SKM-1 treated with dmso at 0.1 percent for 144 hours (cell line): ENCODE results near the gene SRPRB.

Source experiments
- DNase-seq: peaks from one replicate; lab custom pipeline; 2025; ENCODE audit not compliant: unreplicated experiment; lab: John Stamatoyannopoulos, UW

SRPRB gene

GRCh38 chr3:133840055-133840737 lies 34.6 kb downstream of the SRPRB start:
- no peak for DNase-seq

DNA sequence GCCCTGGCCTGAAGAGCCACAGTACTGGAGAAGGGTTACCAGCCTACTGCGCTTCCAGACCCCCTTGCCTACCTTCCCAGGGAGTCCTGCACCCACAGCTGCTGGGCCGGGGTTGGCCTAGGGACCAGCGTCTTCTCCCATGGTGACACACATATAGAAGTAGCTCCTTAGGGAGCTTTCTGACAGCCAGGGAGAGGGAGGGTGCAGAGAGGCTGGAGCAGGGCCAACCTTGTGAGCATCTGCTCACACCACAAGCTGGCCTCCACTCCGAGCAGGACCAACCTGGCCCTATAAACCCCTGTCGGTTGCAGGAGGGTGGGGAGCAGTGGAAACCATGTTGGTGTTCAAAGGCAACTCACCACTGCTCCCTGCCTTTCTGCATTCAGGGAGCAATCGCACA lies 35.2 kb downstream of the SRPRB start:
- DNase-seq = no peak

DNA sequence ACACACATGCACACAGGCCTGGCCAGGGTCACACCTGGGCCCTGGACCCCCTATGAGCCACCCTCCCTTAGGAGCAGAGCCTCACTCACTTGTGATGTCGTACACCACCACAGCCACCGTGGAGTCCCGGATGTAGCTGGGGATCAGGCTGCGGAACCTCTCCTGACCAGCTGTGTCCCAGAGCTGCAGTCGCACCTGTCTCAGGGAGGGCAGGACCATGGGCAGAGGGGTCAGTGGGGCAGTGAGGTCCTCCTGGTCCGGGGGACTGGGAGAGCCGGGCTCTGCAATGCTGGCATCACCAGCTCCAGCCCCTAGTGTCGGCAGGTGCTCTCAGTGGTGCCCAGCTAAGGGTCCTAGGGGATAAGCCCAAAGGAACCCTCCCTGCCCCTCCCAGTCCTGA lies 35.6 kb downstream of the SRPRB start:
- no peak for DNase-seq

DNA sequence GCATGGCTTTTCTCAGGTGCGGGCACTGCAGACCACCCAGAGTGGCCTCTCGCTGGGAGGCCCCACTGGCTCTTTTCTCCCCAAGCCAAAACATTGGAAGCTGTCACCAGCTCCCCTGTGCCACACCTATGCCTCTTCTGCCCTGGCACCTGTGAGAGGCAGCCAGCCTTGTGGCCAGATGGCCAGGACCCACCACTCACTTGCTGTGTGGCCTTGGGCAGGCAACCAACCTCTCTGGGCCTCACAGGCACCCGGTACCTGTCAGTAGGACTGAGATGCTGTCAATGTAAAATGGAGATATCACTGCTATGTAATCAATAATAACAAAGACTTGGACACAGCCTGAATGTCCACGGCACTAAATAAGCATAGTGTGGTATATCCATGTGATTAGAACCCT lies 36.5 kb downstream of the SRPRB start:
- DNase-seq = no peak

DNA sequence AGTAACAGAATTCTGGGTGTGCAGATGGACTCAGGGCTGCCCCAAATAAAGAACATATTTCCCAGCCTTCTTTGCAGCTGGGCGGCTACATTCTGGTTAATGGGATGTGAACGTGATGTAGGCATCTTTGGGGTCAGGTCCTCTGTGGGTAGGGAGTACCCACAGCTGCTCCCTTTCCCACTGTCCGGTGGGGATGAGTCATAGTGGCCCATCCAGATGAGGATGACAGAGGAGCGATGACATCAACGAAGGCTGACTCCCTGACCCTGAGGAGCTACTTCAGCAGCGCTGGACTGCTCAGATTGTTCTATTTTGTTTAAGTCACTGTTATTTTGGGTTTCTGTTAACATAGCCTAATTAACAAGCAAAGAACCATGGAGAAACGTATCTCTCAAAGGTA lies 38.0 kb downstream of the SRPRB start:
- no peak for DNase-seq

DNA sequence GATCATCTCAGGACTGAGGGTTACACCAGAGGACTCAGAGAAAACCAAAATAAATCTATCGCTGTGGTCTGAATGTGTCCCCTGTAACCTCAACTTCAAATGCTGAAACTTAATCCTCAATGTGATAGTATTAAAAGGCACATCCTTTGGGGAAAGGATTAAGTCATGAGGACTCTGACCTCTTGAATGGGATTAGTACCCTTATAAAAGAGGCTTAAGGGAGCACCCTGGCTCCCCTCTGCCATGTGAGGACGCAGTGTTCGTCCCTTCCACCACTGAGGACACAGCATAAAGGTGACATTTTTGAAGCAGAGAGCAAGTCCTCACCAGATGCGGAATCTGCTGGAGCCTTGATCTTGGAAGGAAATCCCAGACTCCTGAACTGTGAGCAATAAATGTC lies 39.5 kb downstream of the SRPRB start:
- DNase-seq = no peak

DNA sequence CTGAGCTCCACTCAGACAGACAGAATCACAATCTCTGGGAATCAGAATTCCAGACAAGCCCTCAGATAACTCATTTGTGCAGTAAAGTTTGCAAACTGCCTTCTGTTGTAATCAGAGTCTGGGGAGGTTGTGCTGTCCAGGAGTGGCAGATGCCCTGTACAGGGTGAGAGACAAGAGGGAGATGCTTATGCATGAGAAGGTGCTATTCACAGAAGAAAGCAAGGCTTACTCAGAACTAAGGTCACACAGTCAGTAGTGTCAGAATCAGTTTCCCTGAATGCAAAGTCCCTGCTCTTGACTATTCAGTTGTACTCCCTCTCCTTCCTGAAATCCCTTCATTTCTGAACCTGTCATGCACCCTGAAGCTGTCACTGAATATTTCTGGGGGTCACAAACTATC lies 43.7 kb downstream of the SRPRB start:
- DNase-seq = no peak

- no peak for DNase-seq
These were observed 44.4 kb downstream of the SRPRB start for GRCh38 chr3:133850034-133850433.

DNA sequence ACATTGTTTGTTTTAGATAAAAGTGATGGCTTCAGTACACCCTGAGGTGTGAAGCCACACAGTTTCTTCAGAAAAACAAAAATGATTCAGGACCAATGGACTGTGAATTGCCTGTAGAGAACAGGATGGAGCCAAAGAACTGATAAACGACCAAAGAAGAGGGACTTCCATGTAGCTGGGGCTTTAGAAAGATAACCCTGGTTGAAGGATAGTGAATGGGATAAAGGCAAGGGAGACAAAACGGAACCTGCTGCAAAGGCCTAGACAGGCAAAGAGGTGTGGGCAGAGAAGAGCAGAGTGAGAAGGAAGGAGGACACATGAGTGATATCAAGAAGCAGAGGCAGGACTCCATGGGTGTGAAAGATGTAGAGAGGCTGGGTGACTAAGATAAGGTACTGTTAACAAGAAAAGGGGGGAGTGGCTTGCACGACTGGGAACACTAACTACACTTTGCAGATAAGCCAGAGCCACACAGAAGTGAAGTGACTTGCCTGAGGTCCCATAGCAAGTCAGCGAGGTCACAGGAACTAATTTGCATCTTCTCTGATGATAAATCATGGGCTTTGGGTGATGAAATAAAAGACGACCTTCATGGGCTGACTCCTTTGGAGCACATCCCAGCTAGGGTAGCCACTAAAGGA lies 45.8 kb downstream of the SRPRB start:
- DNase-seq = no peak

GRCh38 chr3:133851931-133852330 lies 46.3 kb downstream of the SRPRB start:
- no peak for DNase-seq

GRCh38 chr3:133853063-133853924 lies 47.7 kb downstream of the SRPRB start:
- DNase-seq = no peak

DNA sequence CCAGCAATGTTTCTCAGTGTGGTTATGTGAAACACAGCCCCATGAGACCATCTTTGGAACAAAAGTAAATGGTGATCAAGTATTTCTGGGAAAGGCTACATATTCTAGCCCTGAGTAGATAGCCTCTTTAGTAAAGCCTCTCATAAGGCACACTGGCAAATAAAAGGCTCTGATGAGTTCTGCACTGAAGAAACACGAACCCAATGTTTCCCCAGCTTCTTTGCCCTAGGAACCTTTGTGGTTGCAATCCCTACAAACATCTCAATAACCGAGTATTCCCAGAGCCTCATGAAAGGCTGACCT lies 48.3 kb downstream of the SRPRB start:
- DNase-seq = no peak

DNA sequence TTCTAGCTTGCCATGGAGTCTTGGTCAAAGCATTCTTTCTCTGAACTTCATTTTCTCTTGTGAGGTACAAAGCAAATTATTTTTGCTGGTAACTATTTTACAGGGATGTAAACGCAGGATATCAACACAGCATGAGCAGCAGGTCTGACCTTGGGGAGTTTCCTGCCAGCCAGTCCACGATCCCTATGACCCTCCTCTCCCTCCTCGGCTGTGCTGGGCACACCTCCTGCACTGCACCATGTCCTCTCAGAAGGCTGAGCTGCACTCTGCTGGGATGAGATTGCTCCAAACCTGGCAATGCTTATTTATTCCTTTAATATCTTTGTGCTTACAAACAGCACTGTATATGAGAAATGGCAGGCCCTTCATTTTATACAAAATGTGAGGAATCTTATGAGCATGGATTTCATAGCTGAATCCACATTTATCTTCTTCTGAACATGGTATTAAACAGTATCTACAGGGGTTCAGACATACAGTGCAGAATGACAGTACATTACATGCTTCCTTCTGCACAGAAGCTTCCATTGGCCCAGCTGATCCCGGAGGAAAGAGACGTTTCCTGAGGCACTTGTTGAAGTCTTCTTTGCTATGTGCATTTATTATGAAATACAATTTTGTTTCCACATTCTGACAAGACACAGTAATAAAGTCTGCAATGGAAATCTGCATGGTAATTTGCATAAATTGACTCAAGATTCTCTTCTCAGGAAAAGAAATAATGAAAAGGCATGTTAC lies 48.8 kb downstream of the SRPRB start:
- DNase-seq = no peak

DNA sequence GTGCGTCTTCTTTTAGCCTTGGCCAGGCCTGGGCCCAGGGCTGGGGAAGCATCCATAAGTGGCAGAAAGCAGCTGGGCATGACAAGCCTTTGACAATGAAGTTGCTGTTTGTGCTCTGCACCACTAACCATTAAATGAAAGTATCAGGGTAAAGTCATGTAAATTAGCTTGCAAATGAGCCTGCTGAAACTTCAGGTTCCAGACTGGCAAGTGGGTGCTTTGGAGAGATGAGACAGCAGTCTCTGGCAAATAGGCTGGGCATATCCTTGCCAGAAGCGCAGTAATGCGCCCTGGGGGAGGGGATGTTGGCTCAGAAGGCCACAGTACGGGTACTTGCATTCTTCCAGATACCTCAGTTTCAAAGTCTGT lies 49.4 kb downstream of the SRPRB start:
- DNase-seq = no peak

DNA sequence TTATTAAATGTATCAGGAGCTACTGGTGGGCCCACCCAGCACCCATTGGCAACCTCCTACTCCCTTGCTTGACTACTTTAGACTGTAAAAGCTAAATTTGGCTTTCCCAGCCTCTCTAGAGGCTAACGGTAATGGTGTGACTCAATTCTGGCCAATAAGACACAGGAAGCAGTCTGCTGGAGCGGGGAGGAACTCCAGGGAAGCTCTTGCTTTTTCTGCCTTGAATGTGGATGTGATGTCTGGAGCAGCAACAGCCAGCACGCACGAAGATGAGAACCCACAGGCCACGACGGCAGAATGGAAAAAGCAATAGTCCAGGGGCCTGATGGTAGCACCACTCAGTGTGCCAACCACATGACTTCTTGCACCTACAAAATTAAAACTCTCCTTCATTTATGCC lies 50.2 kb downstream of the SRPRB start:
- no peak for DNase-seq

DNA sequence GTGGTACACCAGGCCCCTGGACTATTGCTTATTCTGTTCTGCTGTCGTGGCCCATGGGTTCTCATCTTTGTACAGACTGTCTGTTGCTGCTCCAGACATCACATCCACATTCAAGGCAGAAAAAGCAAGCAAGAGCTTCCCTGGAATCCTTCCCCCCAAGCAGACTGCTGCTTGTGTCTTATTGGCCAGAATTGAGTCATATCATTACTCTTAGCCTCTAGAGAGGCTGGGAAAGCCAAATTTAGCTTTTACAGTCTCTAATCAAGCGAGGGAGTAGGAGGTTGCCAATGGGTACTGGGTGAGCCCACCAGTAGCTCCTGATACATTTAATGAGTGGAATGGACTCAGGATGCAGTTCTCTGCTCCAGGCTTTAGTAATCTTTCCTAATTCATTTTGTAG lies 50.7 kb downstream of the SRPRB start:
- DNase-seq = no peak

- DNase-seq = peak; percentile 60
These were observed 52.2 kb downstream of the SRPRB start for GRCh38 chr3:133857767-133858166.

GRCh38 chr3:133859381-133860234 lies 54.0 kb downstream of the SRPRB start:
- no peak for DNase-seq

- DNase-seq = no peak
These were observed 54.9 kb downstream of the SRPRB start for GRCh38 chr3:133860519-133860918.

DNA sequence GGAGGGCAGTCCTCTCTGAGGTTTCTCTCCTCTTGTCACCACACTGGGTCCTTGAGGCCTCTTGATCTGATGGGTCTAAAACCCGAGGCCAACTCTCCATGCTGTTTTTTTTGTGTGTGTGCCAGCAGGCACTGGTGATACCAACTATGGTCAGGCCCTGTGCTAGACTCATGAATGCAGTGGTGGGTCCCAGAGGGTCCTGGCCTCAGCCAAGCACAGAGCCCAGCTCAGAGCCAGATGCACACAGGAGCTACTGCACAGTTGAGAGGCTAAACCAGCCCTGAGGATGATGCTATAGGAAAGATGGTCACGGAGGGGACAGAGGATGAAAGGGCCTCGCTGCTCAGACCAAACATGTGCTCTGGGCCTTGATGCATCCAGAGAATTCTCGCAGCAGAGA lies 56.5 kb downstream of the SRPRB start:
- no peak for DNase-seq

- no peak for DNase-seq
These were observed 58.3 kb downstream of the SRPRB start for GRCh38 chr3:133863911-133864310.
